HG03064 (cell line): ENCODE data around the gene SND1.
"Not testable (repeated sequence)": the region's sequence is repeated elsewhere in the genome, so short reads cannot be mapped to it uniquely, and the experiment has no call there.

Source experiments
- ATAC-seq: cut with Tn5 transposase; IDR thresholded peaks from one replicate; pipeline ENCODE4 v1.9.1; 2021; ENCODE audit warnings: low read depth; ENCODE audit not compliant: unreplicated experiment

SND1 gene

DNA sequence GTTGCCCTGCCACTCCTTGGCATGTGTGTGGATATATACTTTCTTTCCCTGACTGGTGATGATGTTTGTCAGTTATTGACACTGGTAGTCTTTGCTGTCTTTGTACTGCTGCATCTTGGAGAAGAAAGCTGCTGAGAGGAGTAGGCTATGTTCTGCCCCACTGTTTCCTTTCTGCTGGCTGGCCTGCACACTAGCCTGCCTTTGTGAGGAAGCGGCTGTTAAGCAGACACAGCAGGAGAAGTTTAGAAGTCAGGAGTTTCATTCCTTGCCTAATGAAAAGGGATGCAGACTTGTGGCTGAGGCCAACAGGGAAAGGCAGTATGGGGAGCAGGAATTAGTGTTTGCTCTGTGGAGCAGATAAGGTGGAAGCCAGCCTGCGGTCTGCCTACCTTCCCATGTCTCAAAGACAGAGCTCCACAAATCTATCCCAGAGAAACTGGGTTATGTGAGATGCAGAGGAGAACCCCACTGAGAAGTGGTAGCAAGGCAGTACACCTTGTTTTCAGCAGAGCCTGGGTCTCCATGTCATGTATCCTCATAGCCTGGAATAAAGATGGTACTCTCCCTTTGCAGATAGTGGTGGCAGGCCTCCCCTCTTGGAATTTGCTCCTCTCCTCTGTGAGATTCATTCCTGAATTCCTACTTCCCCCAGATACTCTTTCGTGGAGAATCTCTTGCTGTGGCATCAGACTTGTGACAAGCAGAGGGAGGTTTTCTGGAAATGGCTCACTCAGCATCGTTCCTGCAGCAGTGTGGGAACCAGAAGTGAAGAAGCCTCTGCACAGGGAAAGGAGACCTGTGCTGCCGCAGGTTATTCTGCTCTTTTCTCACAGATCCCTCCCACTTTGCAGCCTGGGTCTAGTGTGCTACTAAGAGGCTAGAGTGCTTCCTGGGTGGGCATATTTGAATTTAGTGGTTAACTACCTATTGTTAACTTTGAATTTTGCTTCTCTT, 249.0 kb downstream of the SND1 start:
- no peak for ATAC-seq

DNA sequence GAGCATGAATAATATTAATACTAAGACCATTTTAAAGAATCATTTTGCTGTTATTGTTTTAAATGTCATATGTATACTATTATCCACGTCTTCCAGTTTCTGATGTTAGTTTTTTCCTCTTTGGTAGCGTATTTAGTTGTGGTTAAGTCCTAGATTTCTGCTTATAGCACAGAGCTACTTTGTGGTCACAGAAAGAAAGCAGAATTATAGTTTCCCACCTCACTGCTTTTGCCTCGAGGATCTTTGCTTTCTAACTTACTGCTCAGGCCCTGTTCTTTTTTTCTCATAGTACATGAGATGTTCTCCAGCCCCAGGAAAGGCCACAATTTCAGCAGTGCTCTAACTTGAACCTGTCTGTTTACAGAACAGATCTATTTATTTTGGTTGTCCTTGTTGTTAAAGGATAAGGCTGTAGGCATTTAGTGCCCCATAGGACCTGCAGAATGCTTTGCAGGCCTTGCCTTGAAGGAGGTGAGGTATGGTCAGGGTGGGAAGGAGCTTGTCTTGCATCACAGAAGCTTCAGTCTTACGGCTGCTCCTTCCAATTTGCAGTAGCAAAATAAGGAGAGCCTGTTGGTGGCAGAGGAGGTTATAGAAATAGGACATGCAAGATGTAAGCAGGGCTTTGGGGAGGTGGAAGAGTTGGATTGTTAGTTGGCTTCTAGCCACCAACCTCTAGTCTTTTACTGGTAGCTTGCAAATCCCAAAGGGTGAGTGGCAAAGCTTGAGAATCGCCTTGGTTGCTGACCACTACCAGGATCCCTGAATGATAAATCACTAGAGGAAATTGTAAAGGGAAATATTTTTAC, 250.1 kb downstream of the SND1 start:
- no peak for ATAC-seq

DNA sequence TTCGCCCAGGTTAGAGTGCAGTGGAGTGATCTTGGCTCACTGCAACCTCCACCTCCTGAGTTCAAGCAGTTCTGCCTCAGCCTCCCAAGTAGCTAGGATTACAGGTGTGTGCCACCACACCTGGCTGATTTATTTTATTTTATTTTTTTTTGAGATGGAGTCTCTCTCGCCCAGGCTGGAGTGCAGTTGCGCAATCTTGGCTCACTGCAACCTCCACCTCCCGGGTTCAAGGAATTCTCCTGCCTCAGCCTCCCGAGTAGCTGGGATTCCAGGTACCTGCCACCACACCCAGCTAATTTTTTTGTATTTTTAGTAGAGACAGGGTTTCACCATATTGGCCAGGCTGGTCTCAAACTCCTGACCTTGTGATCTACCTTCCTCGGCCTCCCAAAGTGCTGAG, 250.8 kb downstream of the SND1 start:
- ATAC-seq = not testable (repeated sequence)

DNA sequence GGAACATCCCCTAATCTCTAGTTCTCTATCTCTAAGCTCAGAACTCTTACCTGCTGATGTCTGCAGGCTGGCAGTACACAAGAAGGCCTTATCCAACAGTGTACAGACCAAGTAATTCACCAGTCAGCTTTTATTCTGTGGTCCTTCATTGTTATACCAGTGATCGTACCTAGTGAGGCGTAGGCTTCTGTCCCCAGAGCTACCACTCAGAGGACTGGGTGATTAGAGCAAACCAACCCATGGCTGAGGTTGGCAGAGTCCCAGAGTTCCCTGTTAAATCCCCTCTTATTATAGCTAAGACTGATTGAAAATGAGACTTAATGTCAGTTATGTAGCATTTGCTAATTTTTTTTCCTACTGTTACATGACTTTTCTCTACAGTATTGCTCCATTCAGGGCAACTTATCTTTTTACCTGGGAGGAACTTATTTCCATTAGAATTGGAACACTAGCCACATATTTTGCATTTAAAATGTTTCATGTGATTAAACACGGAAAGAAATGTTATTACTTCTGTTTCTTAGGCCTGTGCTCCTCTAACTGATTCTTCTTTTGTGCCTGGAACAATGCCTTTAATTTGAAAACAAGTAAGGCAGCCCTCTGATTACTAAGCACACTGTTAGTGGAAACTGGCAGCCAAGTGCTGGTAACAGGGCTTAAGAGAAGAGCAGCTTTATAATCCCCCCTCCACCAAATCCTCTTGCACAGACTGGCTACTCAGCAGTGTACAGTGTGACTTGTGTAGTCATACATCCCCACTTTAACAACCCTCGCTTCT, 252.1 kb downstream of the SND1 start:
- no peak for ATAC-seq

DNA sequence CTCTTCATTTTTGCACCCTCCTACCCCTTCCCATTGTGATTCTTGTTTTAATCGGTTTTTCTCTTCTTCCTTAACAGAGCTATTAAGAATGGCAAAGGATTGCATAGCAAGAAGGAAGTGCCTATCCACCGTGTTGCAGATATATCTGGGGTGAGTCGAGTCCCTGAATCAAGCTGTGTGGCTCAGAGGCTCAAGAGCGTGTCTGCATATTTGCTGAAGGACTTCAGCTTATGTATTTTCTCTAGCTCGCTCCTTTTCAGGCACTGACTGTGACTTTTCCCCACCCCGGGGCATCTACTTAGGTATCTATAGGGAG, 252.6 kb downstream of the SND1 start:
- ATAC-seq = no peak

DNA sequence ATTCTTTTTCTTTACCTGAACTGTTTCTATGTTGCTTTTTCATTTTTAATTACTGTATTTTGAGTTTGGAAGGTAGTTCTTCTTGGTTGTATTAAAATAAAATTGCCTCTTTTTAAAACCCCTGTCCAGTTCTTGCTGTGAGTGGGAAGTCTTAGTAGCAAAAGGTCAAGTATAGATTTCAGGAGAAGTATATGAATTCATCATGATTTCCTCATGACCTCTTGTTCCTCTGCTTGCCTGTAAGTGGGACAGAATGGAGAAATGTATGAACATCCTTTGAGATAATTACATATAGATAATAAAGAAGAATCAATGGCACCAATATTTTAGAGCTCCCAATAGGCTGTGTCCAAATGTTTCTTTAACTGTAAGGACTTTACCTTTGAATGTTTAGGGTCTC, 253.0 kb downstream of the SND1 start:
- no peak for ATAC-seq

DNA sequence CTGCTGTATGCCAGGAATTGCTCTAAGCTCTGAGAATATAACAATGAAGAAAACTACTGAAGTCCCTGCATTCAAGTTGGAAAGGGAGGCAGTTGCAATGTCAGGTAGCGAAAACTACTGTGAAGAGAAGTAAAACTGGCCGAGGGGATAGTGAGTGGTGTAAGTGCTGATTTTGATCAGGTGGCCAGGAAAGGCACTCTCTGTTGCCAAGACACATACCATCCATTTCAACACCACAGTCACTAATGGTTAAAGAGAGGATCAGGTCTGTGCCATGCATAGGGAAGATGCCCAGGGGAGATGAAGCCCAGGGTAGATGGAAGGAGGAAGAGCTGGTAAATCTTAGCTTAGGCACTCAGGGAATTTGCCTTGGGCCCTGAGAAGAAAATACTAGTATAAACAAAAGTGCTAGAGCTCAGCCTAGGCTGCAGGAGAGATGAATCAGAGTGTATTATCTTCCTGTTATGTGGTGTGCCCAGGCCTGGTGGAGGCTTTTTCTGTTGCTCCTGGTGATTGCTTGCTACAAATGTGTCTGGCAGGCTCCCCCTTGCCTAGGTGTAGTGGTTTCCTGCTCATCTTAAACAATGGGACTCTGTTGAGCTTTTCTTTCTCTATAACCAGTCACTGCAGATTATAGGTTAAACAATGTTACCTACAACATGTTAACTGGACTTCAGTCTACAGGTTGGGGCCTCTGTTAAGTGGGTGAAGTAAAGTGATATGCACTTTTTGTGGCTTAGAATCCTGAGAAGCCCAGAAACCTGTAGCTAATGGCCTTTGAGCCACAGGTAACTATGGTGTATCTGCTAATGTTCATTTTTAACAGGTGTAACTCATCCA, 253.7 kb downstream of the SND1 start:
- no peak for ATAC-seq

DNA sequence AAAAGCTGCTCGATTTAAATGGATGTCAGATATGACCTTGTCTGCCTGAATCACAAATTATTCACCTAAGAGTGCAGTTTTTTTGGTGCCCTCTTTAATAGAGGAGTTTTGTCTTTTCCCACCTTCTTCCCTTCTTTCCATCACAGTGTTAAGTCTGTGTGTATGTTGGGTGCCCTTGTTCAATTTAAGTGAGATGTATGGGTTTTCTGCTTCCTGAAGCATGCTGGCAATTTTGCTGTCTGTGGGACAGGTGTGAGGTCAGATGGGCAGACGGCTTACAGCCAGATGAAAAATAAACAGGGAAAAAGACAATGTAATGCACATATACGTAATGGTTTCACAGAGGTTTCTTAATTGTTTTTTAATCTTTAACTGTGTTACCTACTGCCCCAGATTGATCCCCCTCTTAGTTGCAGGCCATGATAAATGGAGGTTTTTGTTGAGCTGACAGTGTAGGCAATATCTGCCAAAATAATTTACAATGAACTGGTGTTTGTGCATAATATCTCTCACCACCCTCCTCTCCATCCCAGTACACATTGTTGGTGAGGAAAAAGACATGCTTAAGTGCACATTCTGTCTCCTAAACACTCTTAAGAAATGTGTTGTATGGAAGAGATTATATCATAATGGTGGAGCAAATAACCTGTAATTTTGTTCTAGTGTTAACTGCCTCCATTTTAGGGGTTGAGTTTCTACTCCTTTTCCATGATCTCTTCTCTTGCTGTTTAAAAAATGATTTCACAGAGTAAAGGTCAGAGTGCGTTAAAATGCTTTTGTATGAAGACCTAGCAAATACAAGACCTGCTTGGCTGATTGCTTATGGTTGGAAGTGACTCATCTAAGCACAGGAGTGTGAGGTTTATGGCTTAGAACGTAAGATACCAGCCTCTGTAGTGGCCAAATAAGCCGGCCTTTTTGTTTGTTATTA, 255.4 kb downstream of the SND1 start:
- no peak for ATAC-seq

DNA sequence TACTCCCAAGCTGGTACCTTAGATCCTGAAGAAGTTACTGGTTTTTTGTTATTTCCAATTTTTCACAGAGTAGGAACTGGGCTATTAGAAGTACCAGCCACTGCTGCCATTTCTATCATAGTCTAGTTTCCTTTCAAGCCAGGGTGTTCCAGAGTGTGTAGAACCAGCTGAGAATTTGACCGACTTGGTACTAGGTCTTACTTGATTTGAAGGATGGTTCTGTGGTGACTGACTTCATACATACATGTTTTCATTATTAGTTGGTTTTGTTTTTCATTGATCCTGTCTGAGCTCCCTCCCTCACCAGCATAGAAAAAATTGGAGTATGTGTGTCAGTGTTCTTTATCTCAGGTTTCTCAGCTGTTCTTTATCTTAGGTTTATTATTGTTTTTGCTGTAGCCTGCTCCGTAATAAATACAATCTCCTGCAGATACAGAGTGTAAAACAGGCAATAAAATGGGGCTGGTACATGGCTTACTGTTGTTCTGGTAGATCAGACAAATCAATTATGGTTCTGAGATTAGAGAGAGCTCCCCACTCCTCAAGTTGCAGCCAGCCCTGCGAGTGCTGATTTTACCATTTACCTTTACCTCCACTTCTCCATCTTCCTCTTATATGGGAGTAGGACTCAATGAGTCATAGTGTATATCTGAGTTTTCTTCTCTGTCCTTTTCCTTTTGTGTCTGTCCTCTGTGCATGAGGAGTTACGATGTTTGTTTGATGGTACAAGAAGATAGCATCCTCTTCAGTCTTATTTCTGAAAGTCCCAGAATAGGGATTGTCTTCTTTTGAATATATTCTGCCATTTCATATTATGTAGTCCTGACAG, 256.6 kb downstream of the SND1 start:
- no peak for ATAC-seq

DNA sequence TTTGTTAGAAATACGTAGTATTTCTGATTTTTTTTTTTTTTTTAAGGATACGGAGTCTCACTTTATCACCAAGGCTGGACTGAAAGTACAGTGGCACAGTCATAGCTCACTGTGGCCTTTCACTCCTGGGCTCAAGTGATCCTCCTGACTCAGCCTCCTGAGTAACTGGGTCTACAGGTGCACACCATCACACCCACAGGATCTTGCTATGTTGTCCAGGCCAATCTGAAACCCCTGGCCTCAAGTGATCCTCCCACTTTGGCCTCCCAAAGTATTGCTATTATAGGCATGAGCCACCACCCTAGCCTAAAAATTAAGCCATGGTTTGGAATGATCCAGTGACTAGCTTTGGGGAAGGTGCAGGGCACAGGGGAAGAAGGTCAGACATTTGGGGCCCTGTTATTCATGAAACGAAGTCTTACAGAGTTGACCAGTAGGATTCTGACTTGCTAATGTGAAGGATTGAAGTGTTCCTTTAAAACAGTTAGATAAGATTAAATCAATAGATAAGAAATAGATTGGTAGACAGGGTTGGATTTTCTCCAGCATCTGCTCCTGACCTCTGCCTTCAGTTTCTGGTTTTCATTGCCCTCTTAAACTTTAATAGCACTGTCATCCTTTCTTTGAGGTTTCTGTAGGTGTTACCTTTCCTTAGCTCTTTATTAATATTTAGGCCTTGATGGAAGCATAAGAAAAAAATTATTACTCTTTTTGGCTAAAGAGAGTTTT, 257.6 kb downstream of the SND1 start:
- ATAC-seq = no peak

DNA sequence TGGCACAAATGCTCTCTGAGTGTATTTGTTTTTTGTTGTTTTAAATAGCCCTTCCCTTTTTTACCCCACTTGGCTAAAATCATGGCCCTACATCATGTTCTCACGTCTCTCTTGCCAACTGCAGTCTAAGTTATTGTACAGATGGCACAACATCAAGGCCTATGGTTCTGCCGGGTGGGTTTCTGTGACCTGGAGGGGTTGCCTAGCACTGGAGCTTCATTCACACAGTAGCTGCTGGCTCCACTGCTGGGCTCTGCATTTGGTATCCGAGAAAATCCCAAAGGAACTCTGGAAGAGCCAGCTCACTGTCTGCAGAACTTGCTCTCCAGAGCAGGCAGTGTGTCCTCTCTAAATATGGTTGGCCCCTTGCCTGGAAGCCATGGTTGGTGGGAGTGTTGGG, 258.7 kb downstream of the SND1 start:
- no peak for ATAC-seq

DNA sequence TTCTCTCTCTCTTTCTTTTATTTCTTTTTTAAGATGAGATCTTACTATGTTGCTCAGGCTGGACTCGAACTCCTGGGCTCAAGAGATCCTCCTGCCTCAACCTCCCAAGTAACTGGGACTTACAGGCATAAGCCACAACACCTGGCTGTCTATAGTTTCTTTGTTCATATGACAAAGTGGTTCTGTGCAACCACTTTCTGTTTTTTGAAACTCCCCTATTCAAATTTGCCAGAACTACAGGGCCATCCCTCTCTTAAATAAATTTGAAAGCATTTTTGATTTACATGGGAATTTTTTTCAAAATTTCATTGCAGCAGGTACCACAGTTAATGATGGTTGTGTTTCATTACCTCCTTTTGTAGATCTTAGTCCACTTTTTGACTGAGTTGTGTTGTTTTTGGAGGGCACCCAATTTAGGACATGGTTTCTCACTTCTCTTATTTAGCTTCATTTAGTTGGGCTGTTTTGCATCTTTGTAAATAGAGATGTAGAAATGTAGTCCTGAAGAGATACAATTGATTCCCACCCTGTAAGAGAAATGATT, 260.0 kb downstream of the SND1 start:
- peak; percentile 82 for ATAC-seq

DNA sequence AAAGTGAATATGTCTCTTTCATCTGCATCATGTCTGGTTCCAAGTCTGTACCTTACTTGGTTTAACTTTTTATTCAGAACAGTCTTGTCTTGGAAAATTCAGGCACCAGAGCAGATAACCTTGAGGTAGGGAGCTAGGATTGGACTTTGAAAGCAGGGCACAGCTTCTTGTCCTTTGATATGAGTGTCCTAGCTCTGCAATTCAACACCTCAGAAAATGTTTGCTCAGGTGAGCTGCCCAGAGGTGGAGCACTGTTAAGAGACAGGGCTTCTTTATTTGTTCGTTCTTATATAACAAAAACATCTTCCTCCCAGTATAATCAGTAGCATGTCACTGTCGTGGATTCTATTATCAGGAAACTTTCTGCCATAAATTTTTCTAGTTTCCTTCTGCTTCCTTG, 260.9 kb downstream of the SND1 start:
- ATAC-seq = no peak

DNA sequence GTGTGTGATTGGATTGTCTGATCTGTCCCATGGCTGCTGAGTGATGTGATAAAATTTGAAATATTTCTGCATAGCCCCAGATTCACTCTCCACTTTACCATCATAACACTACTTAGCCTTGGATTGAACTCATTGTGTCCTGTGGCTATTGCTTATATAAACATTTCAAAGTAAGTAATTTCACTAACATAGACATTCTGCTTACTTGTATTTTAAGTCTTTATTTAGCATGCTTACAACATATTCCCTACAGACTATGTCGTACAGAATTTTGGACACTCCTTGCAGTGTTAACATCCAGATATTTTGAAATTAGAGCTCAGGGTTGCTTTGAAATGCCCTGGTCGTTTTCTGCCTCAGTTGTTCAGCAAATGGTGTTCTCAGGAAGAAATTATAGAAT, 261.7 kb downstream of the SND1 start:
- no peak for ATAC-seq

DNA sequence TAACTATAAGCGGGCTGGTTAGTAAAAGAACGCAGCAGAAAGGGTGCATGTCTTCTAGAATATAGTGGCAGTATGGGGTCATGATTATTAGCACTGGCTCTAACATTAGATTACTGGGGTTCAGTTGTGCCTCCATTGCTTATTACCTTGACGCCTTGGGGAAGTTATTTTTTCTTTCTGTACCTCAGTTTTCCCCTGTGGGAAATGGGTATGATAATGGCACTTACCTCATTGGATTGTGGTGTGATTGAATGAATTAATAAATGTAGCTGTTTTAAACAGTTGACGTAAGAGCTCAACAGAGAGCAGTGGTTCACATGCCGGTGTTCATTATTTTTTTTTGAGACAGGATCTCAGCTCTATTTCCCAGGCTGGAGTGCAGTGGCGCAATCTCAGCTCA, 262.7 kb downstream of the SND1 start:
- no peak for ATAC-seq

DNA sequence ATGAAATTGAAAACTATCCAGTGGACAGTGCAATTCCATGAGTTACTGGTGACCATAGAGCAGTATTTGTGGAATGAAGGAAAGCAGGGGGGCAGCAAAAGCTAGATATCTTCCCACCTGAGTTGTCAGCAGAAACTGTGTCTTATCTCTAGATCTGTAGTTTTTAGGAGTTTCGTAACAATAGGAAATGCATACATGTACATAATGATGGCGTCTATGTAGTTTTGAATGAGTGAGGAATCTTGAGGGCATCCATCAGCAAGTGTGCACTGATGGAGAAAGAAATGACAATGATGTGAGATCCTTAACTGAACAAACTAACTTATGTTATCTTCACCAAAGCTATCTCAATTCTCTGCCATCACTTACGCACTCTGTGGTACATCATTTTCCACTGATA, 264.7 kb downstream of the SND1 start:
- ATAC-seq = no peak

DNA sequence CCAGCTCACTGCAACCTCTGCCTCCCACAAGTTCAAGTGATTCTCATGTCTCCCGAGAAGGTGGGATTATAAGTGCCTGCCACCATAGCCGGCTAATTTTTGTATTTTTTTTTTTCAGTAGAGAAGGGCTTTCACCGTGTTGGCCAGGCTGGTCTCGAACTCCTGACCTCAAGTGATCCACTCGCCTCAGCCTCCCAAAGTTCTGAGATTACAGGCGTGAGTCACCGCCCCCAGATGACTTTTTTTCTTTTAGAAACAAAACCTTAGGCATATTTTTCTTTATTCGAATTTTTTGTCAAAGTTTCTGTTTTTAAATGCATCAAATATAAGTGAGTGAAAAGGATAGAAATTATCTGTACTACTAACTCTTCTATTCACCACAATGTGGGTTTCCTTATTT, 266.1 kb downstream of the SND1 start:
- no peak for ATAC-seq
